Keratinocyte (primary cell): ENCODE data around the gene C16orf95.

Source experiments
- CTCF ChIP-seq, 3 experiments: IDR thresholded peaks in 1 of 3; conservative IDR thresholded peaks in 1 of 3; optimal IDR thresholded peaks in 1 of 3; 2 replicates in 2 of 3; 3 replicates in 1 of 3; pipeline versions ENCODE3 to v1.5.1; 2011; ENCODE audit warnings: low read length in 3 of 3, mild to moderate bottlenecking in 3 of 3, moderate library complexity in 2 of 3, control low read depth in 1 of 3, inconsistent platforms in 1 of 3; ENCODE audit not compliant: insufficient read depth in 2 of 3; ENCODE audit errors: extremely low read depth in 1 of 3
- EZH2 ChIP-seq: IDR thresholded peaks from one replicate; pipeline ENCODE4 v1.6.1; 2012; ENCODE audit warnings: inconsistent platforms, mild to moderate bottlenecking, low read length, moderate library complexity

GRCh38 chr16:87255866-87256265, 61.3 kb downstream of the C16orf95 start:
- TF ChIP-seq CTCF (optimal IDR thresholded peaks at IDR 0.05 in 1 of 3, IDR thresholded peaks at IDR 0.05 in 1 of 3, conservative IDR thresholded peaks at IDR 0.05 in 1 of 3; ENCODE audit: extremely low read depth in 1 of 3, insufficient read depth in 2 of 3, low read length in 3 of 3) (no peak), EZH2 (no peak)
